ENCODE data around the gene TBX1. TPM values are rescaled to one million over a fixed set of nuclear protein-coding genes. Genes with fewer than 3 reads are reported as not detected.

Gene TBX1
- total and polyA plus RNA-seq, 2 of the 13 experiments (the other 11 are each of a cell fraction or from before 2014, with no cell fraction given): not detected

DNA sequence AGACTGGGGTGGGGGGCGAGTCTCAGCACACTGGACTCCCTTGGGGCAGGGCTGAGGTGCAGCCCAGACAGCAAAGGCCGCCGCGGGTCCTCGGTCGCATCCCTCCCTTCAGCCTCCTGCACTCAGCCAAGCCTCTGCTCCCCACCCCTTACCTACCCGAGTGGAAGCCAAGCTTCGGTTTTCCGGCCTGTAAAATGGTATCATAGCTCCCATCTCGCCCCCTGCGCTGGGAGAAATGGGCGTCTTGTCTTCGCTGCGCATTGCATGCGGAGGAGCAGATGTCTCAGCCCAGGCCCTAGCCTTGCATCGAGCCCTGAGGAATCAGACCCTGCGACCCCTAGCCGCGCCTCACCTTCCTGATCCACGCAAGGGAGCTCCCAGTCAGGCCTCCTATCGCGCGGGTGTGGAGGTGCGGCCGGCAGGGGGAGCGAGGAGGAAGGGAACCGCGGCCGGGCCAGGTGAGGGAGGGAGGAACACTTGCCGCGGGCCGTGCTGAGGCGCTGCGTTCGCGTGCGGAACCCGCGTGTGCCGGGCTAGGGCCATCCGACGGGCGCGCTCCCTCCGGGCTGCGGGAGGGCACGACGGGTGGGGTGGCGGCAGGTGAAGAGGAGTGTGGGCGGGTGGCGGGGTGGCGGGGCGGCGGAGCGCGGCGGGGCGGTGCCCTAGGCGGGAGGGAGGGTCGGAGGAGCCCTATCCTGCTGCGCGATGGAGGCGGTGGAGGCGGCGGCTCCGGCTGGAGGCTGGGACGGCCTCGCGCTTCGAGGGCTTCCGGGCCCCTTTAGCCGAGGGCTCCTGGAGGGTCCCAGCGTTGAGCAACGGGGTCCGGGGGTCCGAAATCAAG lies 4.1 kb upstream of the TBX1 start (continued):
- TF ChIP-seq, protein P1, sequence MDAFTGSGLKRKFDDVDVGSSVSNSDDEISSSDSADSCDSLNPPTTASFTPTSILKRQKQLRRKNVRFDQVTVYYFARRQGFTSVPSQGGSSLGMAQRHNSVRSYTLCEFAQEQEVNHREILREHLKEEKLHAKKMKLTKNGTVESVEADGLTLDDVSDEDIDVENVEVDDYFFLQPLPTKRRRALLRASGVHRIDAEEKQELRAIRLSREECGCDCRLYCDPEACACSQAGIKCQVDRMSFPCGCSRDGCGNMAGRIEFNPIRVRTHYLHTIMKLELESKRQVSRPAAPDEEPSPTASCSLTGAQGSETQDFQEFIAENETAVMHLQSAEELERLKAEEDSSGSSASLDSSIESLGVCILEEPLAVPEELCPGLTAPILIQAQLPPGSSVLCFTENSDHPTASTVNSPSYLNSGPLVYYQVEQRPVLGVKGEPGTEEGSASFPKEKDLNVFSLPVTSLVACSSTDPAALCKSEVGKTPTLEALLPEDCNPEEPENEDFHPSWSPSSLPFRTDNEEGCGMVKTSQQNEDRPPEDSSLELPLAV (CRISPR knock-in tag; conservative IDR thresholded peaks at IDR 0.05; ENCODE audit: low read depth): no peak
- TF ChIP-seq ARID4A (CRISPR knock-in tag; IDR thresholded peaks at IDR 0.05; ENCODE audit: borderline replicate concordance) (0 out of 2 replicates have a peak, but pooled peaks have one; percentile 14), SOX5 (CRISPR knock-in tag; IDR thresholded peaks at IDR 0.05; ENCODE audit: borderline replicate concordance) (no peak), ZNF354B (CRISPR knock-in tag; IDR thresholded peaks at IDR 0.05) (no peak), SMARCE1 (IDR thresholded peaks at IDR 0.05; ENCODE audit: borderline replicate concordance) (no peak), MTA3 (CRISPR knock-in tag; IDR thresholded peaks at IDR 0.05) (no peak), ZNF326 (CRISPR knock-in tag; IDR thresholded peaks at IDR 0.05; ENCODE audit: borderline replicate concordance) (no peak), POLR2G (IDR thresholded peaks at IDR 0.05; ENCODE audit: low read depth, low read length) (no peak), KMT2B (CRISPR knock-in tag; IDR thresholded peaks at IDR 0.05) (no peak), KLF13 (CRISPR knock-in tag; IDR thresholded peaks at IDR 0.05) (no peak), ZFP36L1 (CRISPR knock-in tag; IDR thresholded peaks at IDR 0.05) (no peak), NR2F6 (IDR thresholded peaks at IDR 0.05) (no peak), NR2F6 (CRISPR knock-in tag; IDR thresholded peaks at IDR 0.05) (no peak), MTF2 (CRISPR knock-in tag; IDR thresholded peaks at IDR 0.05; ENCODE audit: borderline replicate concordance) (peak; percentile 96; the same call in 1 of the 2 replicates)
- TF ChIP-seq, protein P2, sequence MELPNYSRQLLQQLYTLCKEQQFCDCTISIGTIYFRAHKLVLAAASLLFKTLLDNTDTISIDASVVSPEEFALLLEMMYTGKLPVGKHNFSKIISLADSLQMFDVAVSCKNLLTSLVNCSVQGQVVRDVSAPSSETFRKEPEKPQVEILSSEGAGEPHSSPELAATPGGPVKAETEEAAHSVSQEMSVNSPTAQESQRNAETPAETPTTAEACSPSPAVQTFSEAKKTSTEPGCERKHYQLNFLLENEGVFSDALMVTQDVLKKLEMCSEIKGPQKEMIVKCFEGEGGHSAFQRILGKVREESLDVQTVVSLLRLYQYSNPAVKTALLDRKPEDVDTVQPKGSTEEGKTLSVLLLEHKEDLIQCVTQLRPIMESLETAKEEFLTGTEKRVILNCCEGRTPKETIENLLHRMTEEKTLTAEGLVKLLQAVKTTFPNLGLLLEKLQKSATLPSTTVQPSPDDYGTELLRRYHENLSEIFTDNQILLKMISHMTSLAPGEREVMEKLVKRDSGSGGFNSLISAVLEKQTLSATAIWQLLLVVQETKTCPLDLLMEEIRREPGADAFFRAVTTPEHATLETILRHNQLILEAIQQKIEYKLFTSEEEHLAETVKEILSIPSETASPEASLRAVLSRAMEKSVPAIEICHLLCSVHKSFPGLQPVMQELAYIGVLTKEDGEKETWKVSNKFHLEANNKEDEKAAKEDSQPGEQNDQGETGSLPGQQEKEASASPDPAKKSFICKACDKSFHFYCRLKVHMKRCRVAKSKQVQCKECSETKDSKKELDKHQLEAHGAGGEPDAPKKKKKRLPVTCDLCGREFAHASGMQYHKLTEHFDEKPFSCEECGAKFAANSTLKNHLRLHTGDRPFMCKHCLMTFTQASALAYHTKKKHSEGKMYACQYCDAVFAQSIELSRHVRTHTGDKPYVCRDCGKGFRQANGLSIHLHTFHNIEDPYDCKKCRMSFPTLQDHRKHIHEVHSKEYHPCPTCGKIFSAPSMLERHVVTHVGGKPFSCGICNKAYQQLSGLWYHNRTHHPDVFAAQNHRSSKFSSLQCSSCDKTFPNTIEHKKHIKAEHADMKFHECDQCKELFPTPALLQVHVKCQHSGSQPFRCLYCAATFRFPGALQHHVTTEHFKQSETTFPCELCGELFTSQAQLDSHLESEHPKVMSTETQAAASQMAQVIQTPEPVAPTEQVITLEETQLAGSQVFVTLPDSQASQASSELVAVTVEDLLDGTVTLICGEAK (IDR thresholded peaks at IDR 0.05): no peak
- TF ChIP-seq, protein P2 (CRISPR knock-in tag; IDR thresholded peaks at IDR 0.05): no peak
